Ascending aorta (tissue), 2 donors: ENCODE measurements around the gene FIGLA. TPM values are rescaled to one million over a fixed set of nuclear protein-coding genes. Genes with fewer than 3 reads are reported as not detected.

Experiments used
- DNase-seq, 2 donors: peaks; one replicate each; pipeline ENCODE4 v3.0.0-alpha.2; 2019; ENCODE audit warnings: low spot score in 2 of 2
- H3K27ac ChIP-seq, 2 donors: fragments of 200-600 bp; sonication (generic); one replicate each; pipeline ENCODE4 v1.5.1; 2016 to 2017; ENCODE audit warnings: mild to moderate bottlenecking in 1 of 2
- H3K27me3 ChIP-seq: fragments of 200-600 bp; sonication (generic); one replicate; pipeline ENCODE4 v1.5.1; 2017
- H3K36me3 ChIP-seq, 2 donors: fragments of 200-600 bp; sonication (generic); one replicate each; pipeline ENCODE4 v1.5.1; 2016
- H3K4me1 ChIP-seq, 2 donors: fragments of 200-600 bp; sonication (generic); one replicate each; pipeline ENCODE4 v1.5.1; 2016 to 2017; ENCODE audit warnings: mild to moderate bottlenecking in 1 of 2
- H3K4me3 ChIP-seq, 2 donors: fragments of 200-600 bp; sonication (generic); one replicate each; pipeline ENCODE4 v1.5.1; 2016 to 2017; ENCODE audit warnings: mild to moderate bottlenecking in 1 of 2
- H3K9me3 ChIP-seq, 2 donors: fragments of 200-600 bp; sonication (generic); one replicate each; pipeline ENCODE4 v1.5.1; 2016
- CTCF ChIP-seq, 3 experiments: fragments of 200-600 bp in 2 of 3; fragments of 450-650 bp in 1 of 3; sonication (generic) in 2 of 3; IDR thresholded peaks; one replicate each; pipeline ENCODE4 v1.5.1; 2016 to 2019; ENCODE audit warnings: antibody characterized with exemption in 3 of 3, mild to moderate bottlenecking in 1 of 3, moderate library complexity in 1 of 3
- intact Hi-C: fragments of 100-400 bp; cut with DNase I; formaldehyde crosslinking; loops from one replicate; pipeline ENCODE4 v1.15.1; 2023
- total RNA-seq: library from RNA; depleted of rRNA; stranded (reverse); fragments of >200 nt; gene quantifications from one replicate; pipeline ENCODE4 v1.1.0, GENCODE V29; 2016

The FIGLA gene
- total RNA-seq, 1 donor from 2014 or later, result not detected

- Histone ChIP-seq H3K4me1 (no peaks in the 10 kb centered on the region), H3K36me3 (no peaks in the 10 kb centered on the region), H3K27me3 (no peaks in the 10 kb centered on the region), H3K4me3 (no peak overlapping the region), H3K9me3 (no peaks in the 10 kb centered on the region), H3K27ac (no peak overlapping the region)
- DNase-seq, result no peak
- intact Hi-C loops, result no loop called here
- TF ChIP-seq CTCF (IDR thresholded peaks at IDR 0.05), result no peak
Observed at GRCh38 chr2:70833246-70833645, 42.8 kb upstream of the FIGLA start.

GRCh38 chr2:70832386-70832785, 41.9 kb upstream of the FIGLA start:
- intact Hi-C loops, result no loop called here
- no peak for DNase-seq
- H3K4me1 ChIP-seq, result no peaks in the 10 kb centered on the region
- no peaks in the 10 kb centered on the region for H3K9me3 ChIP-seq
- H3K27me3 ChIP-seq, result no peaks in the 10 kb centered on the region
- TF ChIP-seq CTCF (IDR thresholded peaks at IDR 0.05), result no peak
- H3K27ac ChIP-seq, result no peak overlapping the region
- H3K36me3 ChIP-seq, result no peaks in the 10 kb centered on the region
- no peak overlapping the region for H3K4me3 ChIP-seq

GRCh38 chr2:70831861-70832260, 41.4 kb upstream of the FIGLA start:
- no peak overlapping the region for H3K27ac ChIP-seq
- no peak overlapping the region for H3K4me3 ChIP-seq
- H3K9me3 ChIP-seq, result no peaks in the 10 kb centered on the region
- H3K27me3 ChIP-seq, result no peaks in the 10 kb centered on the region
- intact Hi-C loops, result no loop called here
- TF ChIP-seq CTCF (IDR thresholded peaks at IDR 0.05), result no peak
- H3K36me3 ChIP-seq, result no peaks in the 10 kb centered on the region
- no peaks in the 10 kb centered on the region for H3K4me1 ChIP-seq
- DNase-seq, result no peak

- Histone ChIP-seq H3K27ac (no peak overlapping the region), H3K4me1 (no peaks in the 10 kb centered on the region), H3K4me3 (no peak overlapping the region), H3K9me3 (no peaks in the 10 kb centered on the region), H3K36me3 (no peaks in the 10 kb centered on the region), H3K27me3 (no peaks in the 10 kb centered on the region)
- DNase-seq, result no peak
- no peak for TF ChIP-seq CTCF (IDR thresholded peaks at IDR 0.05)
- intact Hi-C loops, result no loop called here
Observed at GRCh38 chr2:70830366-70830765, 39.9 kb upstream of the FIGLA start.

- no peak for DNase-seq
- Histone ChIP-seq H3K4me3 (no peak overlapping the region), H3K9me3 (no peaks in the 10 kb centered on the region), H3K4me1 (no peaks in the 10 kb centered on the region), H3K36me3 (no peaks in the 10 kb centered on the region), H3K27ac (no peak overlapping the region), H3K27me3 (no peaks in the 10 kb centered on the region)
- intact Hi-C loops, result no loop called here
- no peak for TF ChIP-seq CTCF (IDR thresholded peaks at IDR 0.05)
Observed at GRCh38 chr2:70829916-70830315, 39.5 kb upstream of the FIGLA start.
